ACHN (cell line): ENCODE data around the gene COMMD10.
"Not testable (repeated sequence)": the region's sequence is repeated elsewhere in the genome, so short reads cannot be mapped to it uniquely, and the experiment has no call there.

Experiments
- DNase-seq: peaks from one replicate; pipeline ENCODE4 v3.0.0-alpha.2; 2015
- in situ Hi-C: cut with HindIII; loops from 2 replicates; pipeline ENCODE4 v1.10.0; 2017; ENCODE audit warnings: low sequenced_read_pairs, low pct_ligation_motif_present, low pct_unique_long_range_greater_than_20kb

COMMD10 gene

DNA sequence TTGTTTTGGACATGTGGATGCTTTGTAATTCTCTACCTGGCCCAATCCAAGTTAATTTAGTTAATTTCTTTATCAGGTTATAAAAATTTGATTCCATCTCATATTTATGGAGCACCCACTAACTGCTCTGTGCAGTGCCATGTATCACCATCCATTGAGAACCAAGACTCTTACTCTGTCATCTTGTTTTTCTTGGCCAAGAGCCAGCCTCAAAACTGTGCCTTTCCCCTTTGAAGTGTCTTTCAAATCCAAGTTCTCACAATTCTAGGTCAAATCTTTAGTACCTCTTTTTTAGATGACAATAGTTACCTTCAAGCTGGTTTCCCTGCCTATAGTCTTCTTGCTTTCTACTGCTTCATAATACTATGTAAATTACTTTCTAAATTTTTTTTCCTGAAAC, 3.2 kb downstream of the COMMD10 start:
- DNase-seq = no peak
- in situ Hi-C loops = no loop called here

DNA sequence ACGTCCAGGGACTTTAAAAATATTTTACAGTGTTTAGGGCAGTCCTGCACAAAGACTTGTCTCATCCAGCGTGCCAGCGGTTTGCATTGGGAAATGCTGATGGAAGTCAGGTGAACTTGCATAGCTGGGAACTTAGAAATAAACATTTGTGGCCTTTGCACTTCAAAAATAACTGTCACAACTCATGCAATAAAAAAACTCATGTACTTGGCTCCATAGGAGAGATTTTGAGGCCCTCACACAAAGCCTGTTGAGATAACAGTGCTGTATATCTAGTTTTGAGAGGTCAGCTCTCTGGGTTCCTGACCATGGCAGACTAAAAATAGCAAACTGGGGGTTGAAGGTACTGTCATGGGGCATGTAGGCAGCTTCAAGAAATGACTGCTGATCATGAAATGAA, 5.5 kb downstream of the COMMD10 start:
- DNase-seq = no peak
- in situ Hi-C loops = no loop called here

DNA sequence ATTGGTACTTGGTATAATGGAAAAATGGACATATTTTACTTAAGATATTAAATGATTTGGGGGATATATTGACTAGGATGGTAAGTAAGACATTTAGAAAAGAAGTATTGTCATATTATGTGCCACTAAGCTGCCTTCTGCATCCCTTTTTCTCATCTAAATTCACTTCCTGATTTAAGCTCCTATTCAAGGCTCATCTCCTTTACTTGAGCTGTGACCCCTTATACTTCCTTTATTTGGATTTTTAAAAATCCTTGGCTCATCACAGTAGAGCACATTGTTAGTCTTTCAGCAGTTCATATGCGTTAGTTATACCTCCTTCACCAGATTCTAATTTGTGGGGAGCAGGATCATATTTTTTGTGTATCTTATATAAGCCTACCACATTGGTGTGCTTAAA, 6.6 kb downstream of the COMMD10 start:
- in situ Hi-C loops = no loop called here
- no peak for DNase-seq

DNA sequence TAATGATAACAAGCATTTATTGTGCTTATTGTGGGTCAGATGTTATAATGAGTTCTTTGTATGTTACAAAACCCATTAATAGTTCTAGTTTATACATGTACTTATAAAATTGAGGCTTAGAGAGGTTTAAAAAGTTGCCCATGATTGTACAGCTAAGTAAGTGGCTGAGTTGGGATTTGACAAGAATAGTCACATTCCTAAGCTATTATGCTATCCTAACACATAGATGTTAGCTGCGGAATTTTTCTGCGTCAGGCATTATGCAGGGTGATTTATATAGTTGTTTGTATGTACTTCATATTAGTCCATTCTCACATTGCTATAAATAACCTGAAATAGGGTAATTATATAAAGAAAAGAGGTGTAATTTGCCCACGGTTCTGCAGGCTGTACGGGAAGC, 12.5 kb downstream of the COMMD10 start:
- DNase-seq = no peak
- in situ Hi-C loops = no loop called here

DNA sequence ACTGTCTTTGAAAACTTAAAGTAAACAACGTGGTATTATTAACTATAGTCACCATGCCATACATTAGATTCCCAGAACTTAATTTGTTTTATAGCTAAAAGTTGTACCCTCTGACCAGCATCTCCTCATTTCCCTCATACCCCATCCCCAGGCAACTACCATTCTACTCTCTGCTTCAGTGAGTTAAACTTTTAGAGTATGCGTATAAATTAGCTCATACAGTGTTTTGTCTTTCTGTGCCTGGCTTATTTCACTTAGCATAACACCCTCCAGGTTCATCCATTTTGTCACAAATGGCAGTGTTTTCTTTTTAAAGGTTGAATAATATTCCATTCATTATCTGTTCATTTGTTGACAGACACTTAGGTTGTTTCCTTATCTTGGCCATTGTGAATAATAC, 14.2 kb downstream of the COMMD10 start:
- DNase-seq = no peak
- in situ Hi-C loops = no loop called here

DNA sequence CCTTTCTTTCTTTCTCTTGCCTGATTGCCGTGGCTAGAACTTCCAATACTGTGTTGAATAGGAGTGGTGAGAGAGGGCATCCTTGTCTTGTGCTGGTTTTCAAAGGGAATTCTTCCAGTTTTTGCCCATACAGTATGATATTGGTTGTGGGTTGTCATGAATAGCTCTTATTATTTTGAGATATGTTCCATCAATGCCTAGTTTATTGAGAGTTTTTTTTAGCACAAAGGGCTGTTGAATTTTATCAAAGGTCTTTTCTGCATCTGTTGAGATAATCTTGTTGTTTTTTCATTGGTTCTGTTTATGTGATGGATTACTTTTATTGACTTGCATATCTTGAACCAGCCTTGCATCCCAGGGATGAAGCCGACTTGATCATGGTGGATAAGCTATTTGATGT, 20.1 kb downstream of the COMMD10 start:
- in situ Hi-C loops, DNase-seq: not testable (repeated sequence)

DNA sequence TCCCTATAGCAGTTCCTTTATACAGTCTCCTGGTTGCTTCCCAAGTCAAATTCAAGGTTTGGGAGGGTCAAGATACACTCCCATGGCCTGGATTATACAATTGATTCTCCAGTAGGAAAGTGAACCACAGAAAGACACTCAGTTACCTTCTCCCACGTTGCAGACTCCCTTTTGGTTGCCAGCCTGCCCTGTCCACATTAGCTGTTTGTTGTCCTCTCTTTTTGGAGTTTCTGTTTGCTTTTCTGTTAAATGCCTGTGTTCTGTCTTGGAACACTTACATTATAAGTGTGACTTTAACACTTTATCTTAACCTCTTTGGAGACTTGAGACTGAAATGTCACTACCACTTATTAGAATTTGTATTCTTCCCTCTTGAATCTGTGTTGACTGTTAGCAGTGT, 30.3 kb downstream of the COMMD10 start:
- DNase-seq = no peak
- in situ Hi-C loops = no loop called here

DNA sequence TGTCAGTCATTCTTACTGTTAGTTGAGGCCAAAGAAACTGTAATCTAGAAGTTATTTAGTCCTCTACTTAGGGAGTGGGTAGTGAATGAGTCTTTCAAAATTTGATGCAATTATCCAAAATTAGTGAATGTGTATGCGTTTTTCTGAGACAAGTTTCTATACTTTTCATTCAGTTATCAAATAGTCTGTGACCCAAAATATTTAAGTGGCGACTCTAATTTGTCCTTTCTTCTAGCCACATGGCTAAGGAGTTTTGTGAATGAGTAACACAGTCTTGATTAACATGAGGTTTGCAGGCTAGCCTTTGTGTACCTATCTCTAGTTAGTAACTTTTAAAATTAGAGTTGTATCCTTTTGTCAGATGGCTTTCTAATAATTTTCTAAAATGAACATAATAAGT, 45.6 kb downstream of the COMMD10 start:
- peak; percentile 15 for DNase-seq
- in situ Hi-C loops = no loop called here

DNA sequence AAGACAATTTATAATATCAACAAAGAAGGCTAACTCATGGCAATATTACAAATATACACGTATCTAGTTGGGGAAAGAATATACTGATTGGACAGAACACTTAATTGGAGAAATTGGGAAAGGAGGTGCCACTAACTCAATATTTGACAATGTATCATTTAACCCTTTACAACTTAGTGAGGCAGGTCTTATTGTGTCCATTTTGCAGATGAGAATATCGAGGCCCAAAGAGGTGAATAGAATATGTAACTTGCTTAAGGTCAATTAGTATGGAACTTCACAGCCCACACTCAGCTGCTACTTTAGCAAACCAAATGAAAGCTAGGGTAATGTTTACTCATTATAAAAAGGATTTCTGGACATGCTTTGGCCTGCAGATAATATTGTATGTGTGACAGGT, 46.2 kb downstream of the COMMD10 start:
- DNase-seq = no peak
- in situ Hi-C loops = no loop called here

DNA sequence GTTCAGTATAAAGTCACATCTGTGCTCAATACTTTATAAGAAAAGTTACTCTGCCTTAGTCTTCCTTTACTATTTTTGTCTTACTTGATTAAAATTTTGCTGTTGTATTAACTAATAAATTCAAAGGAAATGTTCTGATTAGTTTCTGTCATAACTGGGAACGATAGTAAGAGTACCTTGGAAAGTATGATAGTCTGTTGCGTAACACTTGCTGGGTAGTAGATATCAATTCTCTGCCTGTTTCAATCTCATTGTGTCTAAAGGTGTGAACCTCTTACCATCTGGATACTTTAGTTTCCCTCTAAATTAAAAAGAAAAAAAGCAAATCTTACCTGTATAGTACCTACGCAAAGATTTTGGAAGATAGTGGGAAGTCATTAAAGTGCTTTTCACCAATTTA, 48.5 kb downstream of the COMMD10 start:
- in situ Hi-C loops = no loop called here
- no peak for DNase-seq

DNA sequence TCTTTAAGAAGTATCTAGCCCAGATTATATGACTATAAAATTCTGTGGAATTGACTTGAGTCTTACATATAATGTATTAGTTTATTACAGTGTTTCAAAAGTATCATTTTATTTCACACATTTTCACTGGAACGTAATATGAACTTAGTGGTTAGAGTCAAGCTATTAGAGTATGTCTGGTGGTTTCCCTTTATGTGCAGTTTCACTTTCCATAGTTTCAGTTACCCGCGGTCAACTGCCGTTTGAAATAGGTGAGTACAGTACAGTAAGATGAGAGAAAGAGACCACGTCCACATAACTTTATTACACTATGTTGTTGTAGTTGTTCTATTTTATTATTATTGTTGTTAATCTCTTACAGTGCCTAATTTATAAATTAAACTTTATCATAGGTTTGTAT, 50.5 kb downstream of the COMMD10 start:
- no peak for DNase-seq
- in situ Hi-C loops = no loop called here

DNA sequence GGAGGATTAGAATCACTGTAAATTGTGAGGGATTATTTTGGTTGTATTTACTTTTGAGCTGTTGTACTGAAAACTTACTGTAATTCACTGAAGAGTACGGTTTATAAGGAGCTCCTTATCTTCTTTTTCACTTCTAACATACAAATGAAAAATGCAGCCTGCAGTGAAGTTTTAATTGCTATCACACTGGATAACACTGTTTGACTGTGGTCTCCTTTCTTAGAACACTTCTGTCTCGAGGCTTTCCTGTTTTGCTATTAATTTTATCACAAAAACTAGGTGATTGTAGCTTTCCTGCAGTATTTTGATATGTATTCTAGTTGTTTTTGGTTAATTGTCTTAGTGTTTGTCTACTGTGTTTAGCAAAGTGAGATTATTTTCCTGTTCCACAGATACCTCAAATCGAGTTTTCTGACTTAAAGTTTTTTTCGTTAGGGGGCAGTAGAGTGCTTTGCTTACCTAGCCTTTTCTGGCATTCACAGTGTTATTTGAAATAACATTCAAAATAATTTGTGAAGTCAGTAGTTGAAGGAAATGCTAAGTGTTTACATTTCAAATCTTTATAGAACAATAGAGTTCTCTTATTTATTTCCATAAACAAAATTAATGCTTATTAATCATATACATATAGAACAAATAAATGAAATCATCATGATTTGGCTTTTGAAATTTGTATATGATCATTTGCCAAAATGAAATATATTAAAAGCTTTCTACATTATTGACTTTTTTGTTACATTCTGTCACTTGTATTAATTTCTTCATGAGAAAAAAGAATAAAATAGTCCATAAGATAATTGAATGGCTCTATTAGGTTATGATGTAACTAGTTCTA, 52.9 kb downstream of the COMMD10 start:
- in situ Hi-C loops = no loop called here
- peak; percentile 71 for DNase-seq

DNA sequence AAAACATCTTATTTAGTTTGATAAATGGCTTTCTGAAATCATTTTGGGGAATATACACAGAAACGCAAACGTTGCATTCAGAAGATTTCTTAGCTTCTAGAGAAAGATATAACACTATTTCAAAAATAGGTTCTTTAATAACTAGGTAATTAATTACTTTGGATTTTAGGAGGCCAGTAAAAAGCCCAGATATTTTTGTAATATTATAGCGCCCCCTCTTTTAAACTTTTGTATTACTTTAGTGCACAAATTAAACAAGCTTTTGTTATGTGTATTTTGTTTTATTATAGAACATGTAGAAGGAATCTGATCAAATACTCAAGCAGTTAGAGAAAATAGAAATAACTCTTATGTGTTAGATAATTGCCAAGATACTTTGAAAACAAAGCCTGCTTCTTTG, 57.7 kb downstream of the COMMD10 start:
- DNase-seq = no peak
- in situ Hi-C loops = no loop called here

DNA sequence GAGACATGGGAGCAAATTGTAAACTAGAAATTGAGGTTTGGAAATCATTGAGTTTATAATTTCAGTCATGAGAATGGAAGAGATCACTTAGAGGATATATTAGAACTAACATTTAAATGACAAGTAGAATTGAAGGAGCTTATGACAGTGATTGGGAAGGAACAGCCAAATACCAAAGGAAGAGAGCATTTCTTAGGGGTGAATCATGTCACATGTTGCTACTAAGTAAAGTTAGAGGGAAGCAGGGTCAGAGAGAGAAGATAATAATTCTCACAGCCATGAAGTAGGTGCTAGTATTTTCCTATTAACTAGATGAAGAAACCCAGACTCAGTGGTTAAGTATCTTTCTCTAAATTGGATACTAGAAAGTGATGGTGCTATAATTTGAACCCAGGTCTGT, 59.3 kb downstream of the COMMD10 start:
- peak; percentile 53 for DNase-seq
- in situ Hi-C loops = no loop called here

DNA sequence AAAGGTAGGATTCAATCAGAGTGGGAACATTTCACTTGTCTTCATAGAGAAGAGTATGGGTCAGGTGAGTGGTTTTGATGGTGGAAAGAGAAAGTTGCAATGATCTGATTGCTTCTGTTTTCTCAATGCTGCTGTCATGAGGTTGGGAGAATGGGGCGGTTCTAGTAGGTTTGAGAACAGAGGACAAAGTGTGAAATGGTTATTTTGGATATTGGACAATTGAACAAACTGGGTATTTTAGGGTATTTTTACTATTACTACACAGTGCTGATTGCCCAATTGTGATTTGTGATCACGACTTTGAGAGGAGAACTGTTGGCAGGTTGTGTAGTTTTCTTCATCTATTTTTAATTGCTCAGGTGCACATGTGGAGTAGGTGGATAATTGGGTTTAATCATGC, 60.2 kb downstream of the COMMD10 start:
- in situ Hi-C loops = no loop called here
- DNase-seq = no peak

DNA sequence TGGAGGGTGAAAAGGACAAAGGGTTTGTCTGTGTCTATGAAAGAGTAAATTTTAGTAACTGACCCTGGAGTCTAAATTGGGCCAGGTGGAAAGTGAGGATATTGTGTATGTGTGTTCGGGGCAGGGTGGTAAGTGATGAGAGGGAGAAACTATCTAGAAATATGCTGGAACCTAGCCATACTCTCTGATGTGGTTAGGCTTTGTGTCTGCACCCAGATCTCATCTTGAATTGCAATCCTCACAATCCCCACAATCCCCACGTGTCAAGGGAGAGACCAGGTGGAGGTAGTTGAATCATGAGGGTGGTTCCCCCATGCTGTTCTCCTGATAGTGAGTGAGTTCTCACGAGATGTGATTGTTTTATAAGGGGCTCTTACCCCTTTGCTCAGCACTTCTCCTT, 60.6 kb downstream of the COMMD10 start:
- in situ Hi-C loops = no loop called here
- no peak for DNase-seq

DNA sequence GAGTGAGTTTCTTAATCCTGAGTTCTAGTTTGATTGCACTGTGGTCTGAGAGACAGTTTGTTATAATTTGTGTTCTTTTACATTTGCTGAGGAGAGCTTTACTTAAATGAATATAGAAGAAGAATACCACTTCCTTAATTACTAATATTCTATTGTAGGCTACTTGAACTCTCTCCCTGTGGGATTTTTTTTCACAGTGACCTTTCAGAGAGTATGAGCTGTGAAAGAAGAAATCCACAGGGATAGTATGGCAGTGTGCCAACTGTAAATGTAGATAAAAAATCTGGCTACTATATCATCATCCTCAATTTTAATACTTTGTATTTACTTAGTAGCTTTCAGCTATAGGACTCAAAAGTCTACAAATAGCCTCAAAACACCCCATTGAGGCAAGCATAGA, 67.3 kb downstream of the COMMD10 start:
- in situ Hi-C loops = no loop called here
- DNase-seq = no peak

DNA sequence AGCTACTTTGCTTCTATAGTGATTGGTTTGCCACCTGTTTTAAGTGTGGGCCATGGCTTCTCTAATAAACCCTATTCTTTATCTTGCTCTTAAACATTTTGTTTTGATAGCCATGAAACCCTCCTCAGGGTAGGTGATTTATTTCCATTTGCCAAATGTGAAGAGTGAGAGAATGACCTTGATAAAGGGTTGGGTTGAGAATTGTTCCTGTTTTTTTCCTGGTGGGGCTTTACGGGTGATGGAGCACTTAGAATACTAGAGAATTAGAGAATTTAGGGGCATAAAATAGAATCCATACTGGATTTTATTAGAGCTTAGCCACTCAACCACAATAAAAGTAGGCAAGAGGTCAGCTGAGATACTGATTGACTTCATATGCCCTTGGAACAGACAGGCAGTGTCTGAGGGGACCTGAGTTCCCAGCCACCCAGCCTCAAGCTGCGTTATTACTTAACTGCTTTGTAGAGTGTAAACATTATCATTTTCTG, 68.9 kb downstream of the COMMD10 start:
- DNase-seq = no peak
- in situ Hi-C loops = no loop called here

DNA sequence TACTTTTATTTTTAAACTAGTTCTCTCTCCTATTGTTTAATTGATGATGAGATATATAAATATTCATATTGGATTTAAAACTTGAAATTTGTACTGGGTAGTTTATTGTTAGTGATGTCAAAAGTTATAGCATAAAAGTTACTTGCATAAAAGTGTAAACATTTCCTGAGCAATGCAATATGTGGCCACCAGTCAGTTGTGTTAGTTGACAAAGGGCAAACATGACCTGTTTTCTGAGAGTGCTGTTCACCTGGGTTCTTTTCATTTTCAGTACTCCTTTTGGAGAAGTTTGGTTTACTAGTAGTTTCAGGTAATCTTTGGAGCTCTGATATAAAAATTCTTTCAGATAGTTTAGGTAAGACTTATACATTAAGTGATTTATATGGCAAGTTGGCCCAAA, 69.4 kb downstream of the COMMD10 start:
- in situ Hi-C loops = no loop called here

DNA sequence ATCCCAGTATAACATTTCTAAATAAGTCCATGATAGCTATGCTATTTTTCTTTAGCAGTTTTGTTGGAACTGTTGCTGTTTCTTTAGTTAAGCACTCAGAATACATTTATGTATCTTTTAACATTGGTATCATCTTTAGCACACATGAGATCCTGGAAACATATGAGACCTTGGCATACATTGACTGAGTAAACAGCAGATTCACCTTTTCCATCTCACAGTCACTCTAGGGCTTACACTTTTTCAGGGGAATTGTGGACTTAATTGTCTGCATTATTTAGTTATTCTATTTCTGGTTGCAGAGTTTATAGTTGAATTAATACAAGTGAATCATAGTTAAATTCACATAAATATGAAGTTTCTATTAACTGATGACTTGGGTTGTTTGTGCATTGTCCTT, 70.1 kb downstream of the COMMD10 start:
- no peak for DNase-seq
- in situ Hi-C loops = no loop called here

More for the DNA sequence above, 69.4 kb downstream of the COMMD10 start:
- no peak for DNase-seq

DNA sequence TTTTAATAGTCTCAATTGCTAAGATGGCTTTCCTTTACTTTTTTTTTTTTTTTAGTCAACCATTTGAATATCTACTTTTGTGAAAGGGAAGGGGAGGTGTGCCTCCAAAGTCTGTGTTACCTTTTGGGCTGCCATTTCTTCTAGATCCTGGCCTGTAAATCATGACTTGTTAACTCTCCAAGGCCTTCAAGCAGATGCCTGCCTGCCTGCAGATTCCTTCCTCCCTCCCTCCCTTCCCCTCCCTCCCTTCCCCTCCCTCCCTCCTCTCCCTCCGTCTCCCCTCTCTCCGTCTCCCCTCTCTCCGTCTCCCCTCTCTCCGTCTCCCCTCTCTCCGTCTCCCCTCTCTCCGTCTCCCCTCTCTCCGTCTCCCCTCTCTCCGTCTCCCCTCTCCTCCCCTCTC, 73.1 kb downstream of the COMMD10 start:
- no peak for DNase-seq
- in situ Hi-C loops = no loop called here
